Measurements from ENCODE around the gene LDLRAD3. TPM values are rescaled to one million over a fixed set of nuclear protein-coding genes. Genes with fewer than 3 reads are reported as not detected.

Gene LDLRAD3
- not detected for total RNA-seq

GRCh38 chr11:35943713-35944502 is at the start of gene LDLRAD3:
Gene LDLRAD3 (plus strand): TSS chr11:35944062. CDS start chr11:35944099, 37 bp downstream.

Small RNA genes lying within 50 kb of the gene (microRNA-seq; reads per million reads assigned to microRNA genes)
- not detected for gene MIR3973 (ENCODE audit: borderline microRNAs expressed, borderline replicate concordance)

Measured in activated naive CD4-positive, alpha-beta T cell treated with anti-CD3 and anti-CD28 coated beads, Interleukin-2, amount 10 ng/mL, durations not matched to agents 5 hours and 36 hours (primary cell).